Gastroesophageal sphincter (tissue), 4 donors: ENCODE results near the gene BACH1. TPM values are rescaled to one million over a fixed set of nuclear protein-coding genes. Genes with fewer than 3 reads are reported as not detected.

Experiments used
- ATAC-seq: fragments of 150-250 bp; one replicate; pipeline ENCODE4 v1.9.1; 2016; ENCODE audit warnings: mild to moderate bottlenecking, moderate library complexity
- H3K27ac ChIP-seq, 4 donors: fragments of 200-600 bp; sonication (generic) in 3 of 4; 1 replicate in 3 of 4; 2 replicates in 1 of 4; pipeline ENCODE4 v1.5.1; 2016 to 2019
- H3K27me3 ChIP-seq: fragments of 200-600 bp; sonication (generic); one replicate; pipeline ENCODE4 v1.5.1; 2019
- H3K36me3 ChIP-seq, 2 donors: fragments of 200-600 bp; sonication (generic); one replicate each; pipeline ENCODE4 v1.5.1; 2019; ENCODE audit warnings: control low read depth in 1 of 2
- H3K4me1 ChIP-seq, 3 donors: fragments of 200-600 bp; sonication (generic); 1 replicate in 2 of 3; 2 replicates in 1 of 3; pipeline ENCODE4 v1.5.1; 2016 to 2019; ENCODE audit warnings: control low read depth in 2 of 3
- H3K4me3 ChIP-seq, 2 donors: fragments of 200-600 bp; sonication (generic); one replicate each; pipeline ENCODE4 v1.5.1; 2019; ENCODE audit warnings: mild to moderate bottlenecking in 1 of 2, moderate library complexity in 1 of 2
- H3K9me3 ChIP-seq, 3 donors: fragments of 200-600 bp; sonication (generic); one replicate each; pipeline ENCODE4 v1.5.1; 2017 to 2019; ENCODE audit warnings: control low read depth in 2 of 3
- EP300 ChIP-seq: sonication (generic); formaldehyde crosslinking; IDR thresholded peaks from one replicate; pipeline ENCODE4 v1.6.1; 2017; ENCODE audit warnings: antibody characterized with exemption, mild to moderate bottlenecking
- POLR2A ChIP-seq, 2 donors: fragments of 450-650 bp; IDR thresholded peaks; one replicate each; pipeline ENCODE4 v1.6.1; 2017; ENCODE audit warnings: antibody characterized with exemption in 2 of 2, mild to moderate bottlenecking in 2 of 2, moderate library complexity in 1 of 2
- POLR2AphosphoS5 ChIP-seq: sonication (generic); formaldehyde crosslinking; IDR thresholded peaks from one replicate; pipeline ENCODE4 v1.6.1; 2017; ENCODE audit warnings: antibody characterized with exemption
- WGBS, 2 donors: methylation state at CpG; one replicate each; pipeline ENCODE4 v1.1.5; 2018; ENCODE audit warnings: low coverage in 1 of 2; 5-methylcytosine and 5-hydroxymethylcytosine counted together
- total RNA-seq, 4 donors: library from RNA; depleted of rRNA; stranded (reverse); fragments of >200 nt; gene quantifications; one replicate each; pipeline ENCODE4 v1.1.0, GENCODE V29; 2016
- TF ChIP-seq, protein P1 (sequence below), 4 experiments: fragments of 200-600 bp in 2 of 4; fragments of 450-650 bp in 2 of 4; sonication (generic) in 1 of 4; IDR thresholded peaks; one replicate each; pipeline ENCODE4 v1.5.1; 2017 to 2019; ENCODE audit warnings: antibody characterized with exemption in 4 of 4, mild to moderate bottlenecking in 2 of 4, moderate library complexity in 2 of 4

Gene BACH1
- total RNA-seq, 4 donors from 2014 or later: 43.6 to 60.9 (median 52.3) TPM

- H3K4me3 ChIP-seq: no peak overlapping the region
- H3K36me3 ChIP-seq: no peaks in the 10 kb centered on the region
- H3K4me1 ChIP-seq: peaks cover 12 to 70% (median 13%) of the 10 kb centered on the region in 3 donors
- H3K27me3 ChIP-seq: no peaks in the 10 kb centered on the region
- H3K27ac ChIP-seq: no peak overlapping the region
- TF ChIP-seq POLR2A (IDR thresholded peaks at IDR 0.05) (no peak), POLR2AphosphoS5 (no peak), EP300 (no peak)
- TF ChIP-seq, protein P1, sequence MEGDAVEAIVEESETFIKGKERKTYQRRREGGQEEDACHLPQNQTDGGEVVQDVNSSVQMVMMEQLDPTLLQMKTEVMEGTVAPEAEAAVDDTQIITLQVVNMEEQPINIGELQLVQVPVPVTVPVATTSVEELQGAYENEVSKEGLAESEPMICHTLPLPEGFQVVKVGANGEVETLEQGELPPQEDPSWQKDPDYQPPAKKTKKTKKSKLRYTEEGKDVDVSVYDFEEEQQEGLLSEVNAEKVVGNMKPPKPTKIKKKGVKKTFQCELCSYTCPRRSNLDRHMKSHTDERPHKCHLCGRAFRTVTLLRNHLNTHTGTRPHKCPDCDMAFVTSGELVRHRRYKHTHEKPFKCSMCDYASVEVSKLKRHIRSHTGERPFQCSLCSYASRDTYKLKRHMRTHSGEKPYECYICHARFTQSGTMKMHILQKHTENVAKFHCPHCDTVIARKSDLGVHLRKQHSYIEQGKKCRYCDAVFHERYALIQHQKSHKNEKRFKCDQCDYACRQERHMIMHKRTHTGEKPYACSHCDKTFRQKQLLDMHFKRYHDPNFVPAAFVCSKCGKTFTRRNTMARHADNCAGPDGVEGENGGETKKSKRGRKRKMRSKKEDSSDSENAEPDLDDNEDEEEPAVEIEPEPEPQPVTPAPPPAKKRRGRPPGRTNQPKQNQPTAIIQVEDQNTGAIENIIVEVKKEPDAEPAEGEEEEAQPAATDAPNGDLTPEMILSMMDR (IDR thresholded peaks at IDR 0.05): no peak
- WGBS, 2 donors: 50 to 100% methylated on average over 1 to 2 of the region's 2 CpGs
- no peaks in the 10 kb centered on the region for H3K9me3 ChIP-seq
- ATAC-seq: no peak
These were observed 16.5 kb downstream of the BACH1 start for GRCh38 chr21:29315131-29315749.

- H3K36me3 ChIP-seq: peaks cover 0 to 1% of the 10 kb centered on the region in 2 donors
- no peak overlapping the region for H3K27ac ChIP-seq
- no peaks in the 10 kb centered on the region for H3K27me3 ChIP-seq
- H3K4me3 ChIP-seq: no peak overlapping the region
- 82 to 94% methylated on average over 3 of the region's 3 CpGs for WGBS, 2 donors
- H3K9me3 ChIP-seq: no peaks in the 10 kb centered on the region
- TF ChIP-seq EP300 (no peak), POLR2A (IDR thresholded peaks at IDR 0.05) (no peak), POLR2AphosphoS5 (no peak)
- TF ChIP-seq, protein P1 (IDR thresholded peaks at IDR 0.05): no peak
- H3K4me1 ChIP-seq: peaks cover 12 to 70% (median 13%) of the 10 kb centered on the region in 3 donors
- no peak for ATAC-seq
These were observed 17.5 kb downstream of the BACH1 start for GRCh38 chr21:29316029-29316742.

DNA sequence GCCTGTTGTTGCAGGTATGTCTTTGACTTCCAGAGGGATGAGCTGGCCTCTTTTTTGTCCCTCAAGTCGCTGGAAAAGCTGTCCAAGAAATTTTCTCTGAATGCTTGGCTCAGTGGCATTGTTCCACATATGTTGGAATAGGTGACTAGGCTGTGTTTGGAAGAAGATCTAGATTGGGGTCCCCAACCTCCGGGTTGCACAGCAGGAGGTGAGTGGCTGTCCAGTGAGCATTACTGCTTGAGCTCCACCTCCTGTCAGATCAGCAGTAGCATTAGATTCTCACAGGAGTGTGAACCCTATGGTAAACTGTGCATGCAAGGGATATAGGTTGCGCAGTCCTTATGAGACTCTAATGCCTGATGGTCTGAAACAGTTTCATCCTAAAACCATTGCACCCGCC is 18.1 kb downstream of the BACH1 start:
- Histone ChIP-seq H3K27me3 (no peaks in the 10 kb centered on the region), H3K9me3 (no peaks in the 10 kb centered on the region), H3K4me3 (no peak overlapping the region), H3K27ac (no peak overlapping the region), H3K4me1 (peaks cover 12 to 66% (median 13%) of the 10 kb centered on the region in 3 donors), H3K36me3 (peaks cover 0 to 6% of the 10 kb centered on the region in 2 donors)
- TF ChIP-seq EP300 (no peak), POLR2A (IDR thresholded peaks at IDR 0.05) (no peak), POLR2AphosphoS5 (no peak)
- TF ChIP-seq, protein P1 (IDR thresholded peaks at IDR 0.05): no peak
- no peak for ATAC-seq
- WGBS, 2 donors: 90 to 97% methylated on average over 2 of the region's 4 CpGs

DNA sequence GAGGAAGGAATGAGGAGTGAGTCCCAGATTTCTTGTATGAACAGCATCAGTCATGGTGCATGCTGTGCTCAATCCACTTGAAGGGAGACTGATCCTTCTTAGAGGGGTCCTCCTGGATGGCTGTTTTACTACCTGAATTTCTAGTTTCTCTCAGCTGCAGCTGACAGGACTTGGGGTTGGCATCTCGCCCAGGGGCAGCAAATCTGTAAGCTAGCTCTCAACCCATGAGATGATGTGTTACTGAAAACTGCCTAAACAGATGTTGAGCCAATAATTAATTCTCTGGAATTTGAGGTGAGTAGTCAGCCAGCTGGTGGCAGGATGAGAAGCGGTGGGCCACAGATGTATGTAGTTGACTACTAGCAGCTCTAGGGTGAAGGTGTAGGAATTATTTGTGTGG is 19.6 kb downstream of the BACH1 start:
- Histone ChIP-seq H3K4me1 (peaks cover 12 to 58% (median 13%) of the 10 kb centered on the region in 3 donors), H3K36me3 (peaks cover 0 to 20% of the 10 kb centered on the region in 2 donors), H3K4me3 (no peak overlapping the region), H3K9me3 (no peaks in the 10 kb centered on the region), H3K27ac (no peak overlapping the region), H3K27me3 (no peaks in the 10 kb centered on the region)
- TF ChIP-seq, protein P1 (IDR thresholded peaks at IDR 0.05): no peak
- TF ChIP-seq POLR2AphosphoS5 (no peak), EP300 (no peak), POLR2A (IDR thresholded peaks at IDR 0.05) (no peak)
- ATAC-seq: no peak
- 43 to 94% methylated on average over 1 of the region's 2 CpGs for whole genome bisulfite sequencing, 2 donors

GRCh38 chr21:29320031-29320430 is 21.3 kb downstream of the BACH1 start:
- 67 to 74% methylated on average over 1 to 6 of the region's 6 CpGs for WGBS, 2 donors
- Histone ChIP-seq H3K27ac (no peak overlapping the region), H3K4me1 (peaks cover 5 to 41% (median 12%) of the 10 kb centered on the region in 3 donors), H3K36me3 (peaks cover 0 to 23% of the 10 kb centered on the region in 2 donors), H3K9me3 (no peaks in the 10 kb centered on the region), H3K4me3 (no peak overlapping the region), H3K27me3 (no peaks in the 10 kb centered on the region)
- TF ChIP-seq POLR2A (IDR thresholded peaks at IDR 0.05): no peak
- TF ChIP-seq, protein P1 (IDR thresholded peaks at IDR 0.05): no peak
- no peak for TF ChIP-seq POLR2AphosphoS5
- TF ChIP-seq EP300: no peak
- ATAC-seq: no peak
